Retina (tissue), 1 donor: ENCODE data around the gene GMCL1.
A peak's percentile ranks its signal among the peaks of the same experiment; 100 is the strongest.
"Not testable (repeated sequence)": the region's sequence is repeated elsewhere in the genome, so short reads cannot be mapped to it uniquely, and the experiment has no call there.

Source experiments
- DNase-seq: peaks from one replicate; pipeline ENCODE4 v3.0.0-alpha.2; 2016

Gene GMCL1

GRCh38 chr2:69807821-69808540 lies 21.5 kb upstream of the GMCL1 start:
- peak; percentile 41 for DNase-seq

- DNase-seq: no peak
These were observed 18.9 kb upstream of the GMCL1 start for GRCh38 chr2:69810550-69810949.

GRCh38 chr2:69811018-69811417 lies 18.4 kb upstream of the GMCL1 start:
- no peak for DNase-seq

- DNase-seq: no peak
These were observed 17.9 kb upstream of the GMCL1 start for GRCh38 chr2:69811591-69811990.

- DNase-seq: no peak
These were observed 13.7 kb upstream of the GMCL1 start for GRCh38 chr2:69815717-69816116.

GRCh38 chr2:69816923-69817542 lies 12.4 kb upstream of the GMCL1 start:
- DNase-seq: peak; percentile 67

GRCh38 chr2:69817729-69818501 lies 11.5 kb upstream of the GMCL1 start:
- DNase-seq: peak; percentile 27

GRCh38 chr2:69827796-69828540 lies 1.5 kb upstream of the GMCL1 start:
- no peak for DNase-seq

- DNase-seq: no peak
These were observed 563 bp upstream of the GMCL1 start for GRCh38 chr2:69828938-69829255.

GRCh38 chr2:69830045-69830905 lies 815 bp downstream of the GMCL1 start:
- DNase-seq: no peak

GRCh38 chr2:69830906-69831241 lies 1.4 kb downstream of the GMCL1 start:
- DNase-seq: not testable (repeated sequence)

- no peak for DNase-seq
These were observed 2.0 kb downstream of the GMCL1 start for GRCh38 chr2:69831354-69831905.

- no peak for DNase-seq
These were observed 4.3 kb downstream of the GMCL1 start for GRCh38 chr2:69833752-69834151.

GRCh38 chr2:69835666-69836065 lies 6.2 kb downstream of the GMCL1 start:
- DNase-seq: no peak

- no peak for DNase-seq
These were observed 6.9 kb downstream of the GMCL1 start for GRCh38 chr2:69836316-69836715.

GRCh38 chr2:69837533-69837932 lies 8.1 kb downstream of the GMCL1 start:
- no peak for DNase-seq

GRCh38 chr2:69843993-69844392 lies 14.5 kb downstream of the GMCL1 start:
- no peak for DNase-seq

GRCh38 chr2:69844560-69844959 lies 15.1 kb downstream of the GMCL1 start:
- no peak for DNase-seq

- no peak for DNase-seq
These were observed 17.0 kb downstream of the GMCL1 start for GRCh38 chr2:69846182-69847067.

GRCh38 chr2:69847068-69847828 lies 17.8 kb downstream of the GMCL1 start:
- DNase-seq: no peak
